ENCODE measurements around the gene ARHGAP22.

- TF ChIP-seq POLR2A (IDR thresholded peaks at IDR 0.05; ENCODE audit: low read length): no peak
- TF ChIP-seq GATA1 (IDR thresholded peaks at IDR 0.05; ENCODE audit: low read depth, low read length): no peak
Measured at GRCh38 chr10:48638158-48638557, 33.3 kb upstream of the ARHGAP22 start.
